ENCODE results near the gene SCN9A. TPM values are rescaled to one million over a fixed set of nuclear protein-coding genes. Genes with fewer than 3 reads are reported as not detected.

SCN9A gene
- total RNA-seq, 2 donors from 2014 or later = 6.4 to 12.0 TPM

- H3K36me3 ChIP-seq = no peaks in the 10 kb centered on the region
- no peaks in the 10 kb centered on the region for H3K27me3 ChIP-seq
- H3K9me3 ChIP-seq = no peaks in the 10 kb centered on the region
- H3K27ac ChIP-seq = no peak overlapping the region
- intact Hi-C loops (cut with DNase I) = no loop called here
- no peak for DNase-seq
- no peak for TF ChIP-seq CTCF (IDR thresholded peaks at IDR 0.05)
- no peak overlapping the region for H3K9ac ChIP-seq (ENCODE audit: low read depth in 2 of 2, low read length in 2 of 2)
- no peaks in the 10 kb centered on the region for H3K4me1 ChIP-seq
- H3K4me3 ChIP-seq = no peak overlapping the region
Observed at GRCh38 chr2:166246901-166247300, 128.8 kb downstream of the SCN9A start.

GRCh38 chr2:166242309-166242708 lies 133.4 kb downstream of the SCN9A start:
- H3K4me1 ChIP-seq = no peaks in the 10 kb centered on the region
- H3K4me3 ChIP-seq = no peak overlapping the region
- DNase-seq = no peak
- H3K9me3 ChIP-seq = no peaks in the 10 kb centered on the region
- TF ChIP-seq CTCF (IDR thresholded peaks at IDR 0.05) = no peak
- H3K9ac ChIP-seq (ENCODE audit: low read depth in 2 of 2, low read length in 2 of 2) = no peak overlapping the region
- H3K27ac ChIP-seq = no peak overlapping the region
- intact Hi-C loops (cut with DNase I) = no loop called here
- no peaks in the 10 kb centered on the region for H3K36me3 ChIP-seq
- H3K27me3 ChIP-seq = no peaks in the 10 kb centered on the region

GRCh38 chr2:166240387-166241313 lies 135.1 kb downstream of the SCN9A start:
- DNase-seq = no peak
- Histone ChIP-seq H3K9me3 (no peaks in the 10 kb centered on the region), H3K27me3 (no peaks in the 10 kb centered on the region), H3K27ac (no peak overlapping the region), H3K36me3 (no peaks in the 10 kb centered on the region), H3K9ac (ENCODE audit: low read depth in 2 of 2, low read length in 2 of 2) (no peak overlapping the region), H3K4me3 (no peak overlapping the region), H3K4me1 (no peaks in the 10 kb centered on the region)
- intact Hi-C loops (cut with DNase I) = no loop called here
- no peak for TF ChIP-seq CTCF (IDR thresholded peaks at IDR 0.05)

- H3K27ac ChIP-seq = no peak overlapping the region
- no peak for TF ChIP-seq CTCF (IDR thresholded peaks at IDR 0.05)
- H3K27me3 ChIP-seq = no peaks in the 10 kb centered on the region
- intact Hi-C loops (cut with DNase I) = no loop called here
- H3K4me3 ChIP-seq = no peak overlapping the region
- no peaks in the 10 kb centered on the region for H3K4me1 ChIP-seq
- H3K9me3 ChIP-seq = no peaks in the 10 kb centered on the region
- DNase-seq = no peak
- no peak overlapping the region for H3K9ac ChIP-seq (ENCODE audit: low read depth in 2 of 2, low read length in 2 of 2)
- H3K36me3 ChIP-seq = no peaks in the 10 kb centered on the region
Observed at GRCh38 chr2:166239548-166239947, 136.2 kb downstream of the SCN9A start.

DNA sequence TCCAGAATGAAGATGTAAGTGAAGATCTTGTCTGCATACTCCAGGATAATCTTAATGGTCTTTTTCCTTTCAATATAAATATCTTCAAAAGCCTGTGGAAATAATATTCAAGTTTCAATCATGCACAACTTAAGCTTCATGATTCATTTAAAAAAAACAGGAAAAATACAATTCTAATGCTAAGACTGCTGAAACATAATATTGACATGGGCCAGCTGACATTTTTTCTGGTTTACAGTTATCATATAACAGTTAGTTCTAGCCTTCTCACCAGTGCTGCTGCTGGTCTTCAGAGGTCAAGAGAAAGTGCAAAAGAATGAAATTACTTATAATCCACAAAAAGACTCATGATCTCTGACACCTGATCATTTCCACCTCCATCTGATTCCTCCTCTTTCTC lies 137.6 kb downstream of the SCN9A start:
- intact Hi-C loops (cut with DNase I) = no loop called here
- no peak overlapping the region for H3K9ac ChIP-seq (ENCODE audit: low read depth in 2 of 2, low read length in 2 of 2)

More for the DNA sequence above, 137.6 kb downstream of the SCN9A start:
- Histone ChIP-seq H3K27me3 (no peaks in the 10 kb centered on the region), H3K9me3 (no peaks in the 10 kb centered on the region), H3K4me1 (no peaks in the 10 kb centered on the region), H3K36me3 (no peaks in the 10 kb centered on the region), H3K27ac (no peak overlapping the region), H3K4me3 (no peak overlapping the region)
- DNase-seq = no peak
- TF ChIP-seq CTCF (IDR thresholded peaks at IDR 0.05) = no peak

Measured in colonic mucosa (tissue), 4 donors.